ENCODE results near the gene DDX10.
"Not testable (repeated sequence)": the region's sequence is repeated elsewhere in the genome, so short reads cannot be mapped to it uniquely, and the experiment has no call there.

DDX10 gene

DNA sequence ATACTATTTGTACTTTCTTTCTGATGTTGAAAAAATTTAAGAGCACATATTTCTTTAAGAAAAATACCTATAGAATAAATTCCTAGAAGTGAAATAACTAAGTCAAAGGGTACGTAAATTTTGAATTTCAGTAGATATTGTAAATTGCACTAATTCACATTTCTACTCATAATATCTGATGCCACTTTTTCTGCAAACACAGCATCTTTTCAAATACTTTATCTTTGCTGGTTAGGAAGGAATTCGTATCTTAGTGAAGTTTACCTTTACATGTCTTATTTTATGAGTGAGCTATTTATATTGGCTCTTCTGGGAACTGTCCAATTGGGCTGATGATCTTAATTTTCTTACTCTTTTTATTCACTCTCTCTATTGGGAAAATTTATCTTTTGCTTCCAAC lies 148.2 kb downstream of the DDX10 start:
- H3K4me3 ChIP-seq (ENCODE audit: low read length), result no peak overlapping the region
- DNase-seq (ENCODE audit: low read depth), result no peak
- TF ChIP-seq, protein P1, sequence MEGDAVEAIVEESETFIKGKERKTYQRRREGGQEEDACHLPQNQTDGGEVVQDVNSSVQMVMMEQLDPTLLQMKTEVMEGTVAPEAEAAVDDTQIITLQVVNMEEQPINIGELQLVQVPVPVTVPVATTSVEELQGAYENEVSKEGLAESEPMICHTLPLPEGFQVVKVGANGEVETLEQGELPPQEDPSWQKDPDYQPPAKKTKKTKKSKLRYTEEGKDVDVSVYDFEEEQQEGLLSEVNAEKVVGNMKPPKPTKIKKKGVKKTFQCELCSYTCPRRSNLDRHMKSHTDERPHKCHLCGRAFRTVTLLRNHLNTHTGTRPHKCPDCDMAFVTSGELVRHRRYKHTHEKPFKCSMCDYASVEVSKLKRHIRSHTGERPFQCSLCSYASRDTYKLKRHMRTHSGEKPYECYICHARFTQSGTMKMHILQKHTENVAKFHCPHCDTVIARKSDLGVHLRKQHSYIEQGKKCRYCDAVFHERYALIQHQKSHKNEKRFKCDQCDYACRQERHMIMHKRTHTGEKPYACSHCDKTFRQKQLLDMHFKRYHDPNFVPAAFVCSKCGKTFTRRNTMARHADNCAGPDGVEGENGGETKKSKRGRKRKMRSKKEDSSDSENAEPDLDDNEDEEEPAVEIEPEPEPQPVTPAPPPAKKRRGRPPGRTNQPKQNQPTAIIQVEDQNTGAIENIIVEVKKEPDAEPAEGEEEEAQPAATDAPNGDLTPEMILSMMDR (conservative IDR thresholded peaks at IDR 0.05; ENCODE audit: low read length), result no peak

DNA sequence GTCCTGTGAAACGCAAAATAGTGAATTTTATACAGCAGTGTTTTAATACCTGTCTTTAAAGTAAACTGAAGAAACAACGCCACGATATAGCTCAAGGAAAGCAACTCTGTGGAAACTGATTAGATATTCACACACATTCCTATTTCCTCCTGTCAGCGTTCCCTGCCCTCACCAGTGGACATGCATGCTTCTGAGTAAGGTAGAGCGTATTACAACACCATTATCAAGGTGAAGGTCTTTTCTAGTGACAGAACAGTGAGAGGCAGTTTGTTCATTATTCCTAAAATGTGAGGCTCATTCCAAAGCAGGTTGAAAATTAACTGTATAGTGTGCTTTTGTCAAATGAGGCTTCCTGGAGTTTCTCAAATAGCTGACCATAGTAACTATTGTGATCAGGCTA lies 153.1 kb downstream of the DDX10 start:
- TF ChIP-seq, protein P1 (conservative IDR thresholded peaks at IDR 0.05; ENCODE audit: low read length), result no peak
- H3K4me3 ChIP-seq (ENCODE audit: low read length), result no peak overlapping the region
- DNase-seq (ENCODE audit: low read depth), result no peak

- TF ChIP-seq, protein P1 (conservative IDR thresholded peaks at IDR 0.05; ENCODE audit: low read length), result no peak
- H3K4me3 ChIP-seq (ENCODE audit: low read length), result no peak overlapping the region
- DNase-seq (ENCODE audit: low read depth), result no peak
Observed at GRCh38 chr11:108818971-108819370, 154.1 kb downstream of the DDX10 start.

- DNase-seq (ENCODE audit: low read depth), result no peak
- TF ChIP-seq, protein P1 (conservative IDR thresholded peaks at IDR 0.05; ENCODE audit: low read length), result no peak
- H3K4me3 ChIP-seq (ENCODE audit: low read length), result no peak overlapping the region
Observed at GRCh38 chr11:108819957-108820356, 155.1 kb downstream of the DDX10 start.

GRCh38 chr11:108823960-108824359 lies 159.1 kb downstream of the DDX10 start:
- DNase-seq (ENCODE audit: low read depth); H3K4me3 ChIP-seq (ENCODE audit: low read length): not testable (repeated sequence)

- TF ChIP-seq, protein P1 (conservative IDR thresholded peaks at IDR 0.05; ENCODE audit: low read length), result no peak
- peak; percentile 0 for DNase-seq (ENCODE audit: low read depth)
- H3K4me3 ChIP-seq (ENCODE audit: low read length), result no peak overlapping the region
Observed at GRCh38 chr11:108824545-108824944, 159.7 kb downstream of the DDX10 start.

GRCh38 chr11:108825381-108825780 lies 160.5 kb downstream of the DDX10 start:
- no peak overlapping the region for H3K4me3 ChIP-seq (ENCODE audit: low read length)
- TF ChIP-seq, protein P1 (conservative IDR thresholded peaks at IDR 0.05; ENCODE audit: low read length), result no peak
- peak; percentile 4 for DNase-seq (ENCODE audit: low read depth)

DNA sequence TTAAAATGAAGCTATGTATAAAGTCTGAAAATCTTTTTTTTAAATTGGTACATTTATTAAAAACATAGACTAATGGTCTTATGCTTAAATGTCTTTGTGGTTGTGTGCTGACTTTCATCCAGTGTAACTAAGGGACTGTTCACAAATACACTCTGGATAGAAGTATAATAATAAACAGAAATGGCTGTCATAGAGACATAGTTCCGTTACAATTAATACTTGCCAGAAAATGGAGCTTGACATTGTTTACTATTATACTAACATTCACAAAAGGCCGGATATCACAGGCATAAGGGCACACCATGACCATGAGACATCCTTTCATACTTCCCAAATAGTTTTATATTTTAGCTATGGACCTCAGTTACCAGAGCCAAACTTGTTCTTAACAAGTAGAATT lies 161.3 kb downstream of the DDX10 start:
- TF ChIP-seq, protein P1 (conservative IDR thresholded peaks at IDR 0.05; ENCODE audit: low read length), result no peak
- H3K4me3 ChIP-seq (ENCODE audit: low read length), result no peak overlapping the region
- no peak for DNase-seq (ENCODE audit: low read depth)
